Stimulated activated CD4-positive, alpha-beta T cell treated with anti-CD3 and anti-CD28 coated beads, Interleukin-4, amount 100 ng/mL, for 48 hours (primary cell): Measurements from ENCODE around the gene F10.

Experiments used
- DNase-seq, 2 donors: peaks; one replicate each; pipeline ENCODE4 v3.0.0-alpha.2; 2020; ENCODE audit warnings: low read depth in 2 of 2

Gene F10

GRCh38 chr13:113129921-113130750 lies 7.5 kb downstream of the F10 start:
- no peak for DNase-seq

GRCh38 chr13:113135281-113135760 lies 12.7 kb downstream of the F10 start:
- no peak for DNase-seq

- no peak for DNase-seq
These were observed 15.2 kb downstream of the F10 start for GRCh38 chr13:113137691-113138298.

GRCh38 chr13:113138792-113139551 lies 16.4 kb downstream of the F10 start:
- DNase-seq, result no peak

GRCh38 chr13:113139577-113139976 lies 17.0 kb downstream of the F10 start:
- DNase-seq, result no peak

- DNase-seq, result no peak
These were observed 18.3 kb downstream of the F10 start for GRCh38 chr13:113140677-113141600.

- no peak for DNase-seq
These were observed 19.0 kb downstream of the F10 start for GRCh38 chr13:113141601-113141970.

- no peak for DNase-seq
These were observed 20.3 kb downstream of the F10 start for GRCh38 chr13:113142876-113143275.

- DNase-seq, result no peak
These were observed 21.1 kb downstream of the F10 start for GRCh38 chr13:113143466-113144254.

- no peak for DNase-seq
These were observed 21.6 kb downstream of the F10 start for GRCh38 chr13:113144255-113144629.

GRCh38 chr13:113145496-113145895 lies 22.9 kb downstream of the F10 start:
- peak; percentile 49 to 52 for DNase-seq

- DNase-seq, result no peak
These were observed 23.5 kb downstream of the F10 start for GRCh38 chr13:113145911-113146598.

- no peak for DNase-seq
These were observed 24.2 kb downstream of the F10 start for GRCh38 chr13:113146750-113147149.

GRCh38 chr13:113147206-113147605 lies 24.6 kb downstream of the F10 start:
- no peak for DNase-seq

- DNase-seq, result no peak
These were observed 25.8 kb downstream of the F10 start for GRCh38 chr13:113148407-113148806.

GRCh38 chr13:113148940-113149503 lies 26.4 kb downstream of the F10 start:
- DNase-seq, result no peak

GRCh38 chr13:113149711-113150549 lies 27.3 kb downstream of the F10 start:
- no peak for DNase-seq

GRCh38 chr13:113150550-113151365 lies 28.2 kb downstream of the F10 start:
- DNase-seq, result no peak
